ENCODE data around the gene CLEC3A.
"Not testable (repeated sequence)": the region's sequence is repeated elsewhere in the genome, so short reads cannot be mapped to it uniquely, and the experiment has no call there.

Gene CLEC3A

DNA sequence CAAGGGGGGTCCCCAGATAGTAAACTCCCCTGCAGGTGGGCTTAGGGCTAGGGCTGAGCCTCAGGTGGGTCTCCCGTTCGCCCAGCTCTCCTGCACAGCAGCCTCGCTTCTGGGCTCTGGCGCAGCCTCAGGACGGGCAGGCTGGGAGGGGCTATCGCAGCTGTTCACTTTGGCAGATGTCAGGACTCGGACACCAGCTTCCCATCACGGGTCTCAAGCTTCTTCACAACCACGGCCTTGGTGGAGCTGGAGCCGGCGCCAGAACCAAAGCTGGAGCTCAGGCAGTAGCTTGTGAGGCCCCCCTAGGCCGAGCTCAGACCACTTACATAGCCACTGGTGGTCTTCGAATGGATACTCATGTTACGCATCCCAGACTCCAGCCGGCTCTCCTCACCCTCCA, 26.0 kb downstream of the CLEC3A start:
- Histone ChIP-seq H3K9ac (ENCODE audit: insufficient read length) (no peak overlapping the region), H3K27ac (no peak overlapping the region), H3K36me3 (ENCODE audit: insufficient read depth, low read length) (no peaks in the 10 kb centered on the region), H3K4me3 (no peak overlapping the region), H3K9me3 (ENCODE audit: low read depth, low read length) (no peaks in the 10 kb centered on the region)
- no peak for TF ChIP-seq POLR2AphosphoS5 (IDR thresholded peaks at IDR 0.05; ENCODE audit: borderline replicate concordance, low read depth, low read length)
- TF ChIP-seq FOXP2 (optimal IDR thresholded peaks at IDR 0.05; ENCODE audit: control extremely low read depth, extremely low read length, insufficient read depth): no peak
- no peak for TF ChIP-seq EZH2 (IDR thresholded peaks at IDR 0.05)
- no peak for DNase-seq (ENCODE audit: low read depth, low spot score)

DNA sequence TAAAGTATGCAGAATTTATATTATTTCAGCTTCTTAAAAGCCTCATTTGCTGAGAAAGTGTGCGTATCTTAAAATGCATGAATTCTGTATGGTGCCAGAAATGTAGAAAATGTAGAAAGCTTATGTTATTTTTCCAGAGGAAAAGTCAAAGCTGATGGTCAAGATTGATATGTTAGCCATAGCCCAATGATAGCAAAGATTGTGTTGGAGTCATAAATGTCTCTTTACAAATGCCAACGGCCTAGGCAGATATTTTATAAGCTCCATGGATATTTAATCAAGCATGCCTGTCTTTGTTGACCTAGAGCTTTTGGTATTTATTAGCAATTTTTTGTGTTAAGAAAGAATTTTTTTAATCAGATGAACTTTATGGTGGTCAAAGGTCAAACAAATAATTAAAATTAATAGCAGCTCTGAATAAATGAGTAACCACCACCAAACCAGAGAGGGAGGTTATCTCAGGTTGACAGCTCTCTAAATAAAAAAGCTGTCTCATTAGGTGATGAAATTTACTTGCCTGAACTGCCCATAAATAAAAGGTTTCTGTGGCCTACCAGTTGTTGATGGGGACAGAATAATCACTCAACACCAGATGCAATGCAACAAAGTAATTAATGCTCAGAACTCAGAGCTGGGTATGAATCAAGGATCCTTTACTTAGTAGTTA, 28.5 kb downstream of the CLEC3A start:
- TF ChIP-seq POLR2AphosphoS5 (IDR thresholded peaks at IDR 0.05; ENCODE audit: borderline replicate concordance, low read depth, low read length) (no peak), FOXP2 (optimal IDR thresholded peaks at IDR 0.05; ENCODE audit: control extremely low read depth, extremely low read length, insufficient read depth) (no peak), EZH2 (IDR thresholded peaks at IDR 0.05) (no peak)
- Histone ChIP-seq H3K27ac (no peak overlapping the region), H3K36me3 (ENCODE audit: insufficient read depth, low read length) (no peaks in the 10 kb centered on the region), H3K9me3 (ENCODE audit: low read depth, low read length) (no peaks in the 10 kb centered on the region), H3K9ac (ENCODE audit: insufficient read length) (no peak overlapping the region), H3K4me3 (no peak overlapping the region)
- no peak for DNase-seq (ENCODE audit: low read depth, low spot score)

DNA sequence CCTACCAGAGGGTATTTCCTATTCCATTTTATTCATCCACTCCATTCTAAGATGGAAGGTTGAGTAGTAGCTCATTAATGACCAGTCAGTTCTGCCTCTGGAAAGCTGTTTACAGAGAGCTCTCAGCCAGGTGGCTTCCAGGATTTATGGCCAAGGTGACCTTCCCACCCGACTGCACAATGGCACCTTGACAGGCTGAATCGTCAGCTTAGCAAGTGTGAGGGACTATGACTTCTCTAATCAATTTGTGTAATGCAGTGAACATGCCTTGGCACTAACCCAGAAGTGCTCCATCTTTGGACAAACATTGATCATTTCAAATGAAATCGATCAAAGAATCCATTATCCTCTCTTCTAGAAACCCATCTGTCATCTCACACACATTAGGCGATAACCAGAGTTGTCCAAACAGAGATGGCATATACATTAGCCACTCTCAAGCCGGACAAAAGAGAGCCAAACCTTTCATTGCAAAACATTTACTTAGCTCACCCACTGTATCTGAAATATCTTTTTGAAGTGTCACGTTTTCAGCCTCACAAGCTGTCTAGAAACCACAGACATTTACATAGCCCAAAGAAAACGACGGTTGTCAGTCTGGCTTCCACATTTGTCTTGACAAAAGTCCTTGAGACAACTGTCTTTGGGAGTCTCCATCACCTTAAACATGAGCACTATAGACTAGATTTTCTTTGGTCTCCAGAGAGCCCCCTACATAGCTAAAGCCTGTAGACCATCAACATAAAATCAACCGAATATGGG, 35.6 kb downstream of the CLEC3A start:
- TF ChIP-seq FOXP2 (optimal IDR thresholded peaks at IDR 0.05; ENCODE audit: control extremely low read depth, extremely low read length, insufficient read depth): no peak
- no peak for TF ChIP-seq EZH2 (IDR thresholded peaks at IDR 0.05)
- no peak for TF ChIP-seq POLR2AphosphoS5 (IDR thresholded peaks at IDR 0.05; ENCODE audit: borderline replicate concordance, low read depth, low read length)
- no peak for DNase-seq (ENCODE audit: low read depth, low spot score)
- no peak overlapping the region for H3K27ac ChIP-seq
- H3K9ac ChIP-seq (ENCODE audit: insufficient read length): no peak overlapping the region
- no peak overlapping the region for H3K4me3 ChIP-seq
- H3K9me3 ChIP-seq (ENCODE audit: low read depth, low read length): no peaks in the 10 kb centered on the region
- H3K36me3 ChIP-seq (ENCODE audit: insufficient read depth, low read length): no peaks in the 10 kb centered on the region

DNA sequence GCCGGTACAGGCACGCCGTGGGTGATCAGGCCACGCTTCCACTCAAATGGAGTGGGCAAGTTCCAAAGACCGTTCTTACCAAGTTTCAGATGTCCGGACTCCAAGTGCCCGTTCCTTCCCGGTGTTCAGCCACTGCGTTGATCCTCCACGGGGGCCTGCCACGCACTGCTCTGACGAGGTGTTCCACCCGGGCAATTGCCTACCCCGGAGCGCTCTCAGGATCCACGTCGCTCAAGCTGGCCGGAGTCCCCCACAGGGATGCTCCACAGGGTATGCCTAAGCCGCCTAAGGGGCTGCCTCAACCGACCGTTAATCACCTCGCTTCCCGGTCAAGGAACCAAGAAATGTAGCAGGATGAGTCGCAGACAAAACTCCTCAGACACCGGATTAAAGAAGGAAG, 37.5 kb downstream of the CLEC3A start:
- H3K4me3 ChIP-seq; DNase-seq (ENCODE audit: low read depth, low spot score); H3K27ac ChIP-seq; H3K36me3 ChIP-seq (ENCODE audit: insufficient read depth, low read length); H3K9me3 ChIP-seq (ENCODE audit: low read depth, low read length); H3K9ac ChIP-seq (ENCODE audit: insufficient read length): not testable (repeated sequence)

DNA sequence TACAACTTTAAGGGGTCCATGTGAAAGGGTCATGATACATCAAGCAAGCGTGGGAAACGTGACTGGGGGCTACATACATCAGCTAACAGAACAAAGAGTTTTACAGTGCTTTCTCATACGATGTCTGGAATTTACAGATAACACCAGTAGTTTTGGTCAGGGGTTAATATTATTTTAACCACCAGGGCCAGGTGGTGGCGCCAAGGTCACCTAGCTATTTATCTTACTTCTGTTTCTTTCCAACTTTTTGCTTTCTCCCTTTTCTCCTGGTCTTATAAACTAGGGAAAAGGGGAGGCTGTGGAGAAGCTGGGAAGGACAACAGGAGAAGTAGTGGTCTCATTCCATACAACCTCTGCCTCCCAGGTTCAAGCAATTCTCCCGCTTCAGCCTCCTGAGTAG, 37.9 kb downstream of the CLEC3A start:
- Histone ChIP-seq H3K27ac (no peak overlapping the region), H3K9me3 (ENCODE audit: low read depth, low read length) (no peaks in the 10 kb centered on the region), H3K36me3 (ENCODE audit: insufficient read depth, low read length) (no peaks in the 10 kb centered on the region), H3K9ac (ENCODE audit: insufficient read length) (no peak overlapping the region), H3K4me3 (no peak overlapping the region)
- TF ChIP-seq EZH2 (IDR thresholded peaks at IDR 0.05) (no peak), FOXP2 (optimal IDR thresholded peaks at IDR 0.05; ENCODE audit: control extremely low read depth, extremely low read length, insufficient read depth) (no peak), POLR2AphosphoS5 (IDR thresholded peaks at IDR 0.05; ENCODE audit: borderline replicate concordance, low read depth, low read length) (no peak)
- DNase-seq (ENCODE audit: low read depth, low spot score): no peak

DNA sequence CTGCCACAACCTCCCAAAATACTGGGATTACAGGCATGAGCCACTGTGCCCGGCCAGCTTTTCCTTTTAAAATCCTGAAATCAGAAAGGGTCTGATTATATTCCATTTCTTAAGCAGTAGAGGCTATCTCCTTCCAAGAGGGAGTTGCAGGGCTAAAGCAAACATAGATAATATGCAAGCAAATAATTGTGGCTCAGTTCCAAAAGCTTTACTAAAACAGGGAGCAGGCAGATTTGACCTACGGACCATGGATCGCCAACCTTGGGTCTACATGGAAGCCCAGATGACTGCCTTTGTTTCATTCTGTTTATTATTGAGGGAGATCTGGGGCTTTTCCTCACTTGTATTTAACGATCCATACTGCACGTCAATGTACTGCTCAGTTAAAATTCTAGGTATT, 38.5 kb downstream of the CLEC3A start:
- H3K9me3 ChIP-seq (ENCODE audit: low read depth, low read length): no peaks in the 10 kb centered on the region
- no peak for TF ChIP-seq EZH2 (IDR thresholded peaks at IDR 0.05)
- TF ChIP-seq FOXP2 (optimal IDR thresholded peaks at IDR 0.05; ENCODE audit: control extremely low read depth, extremely low read length, insufficient read depth): no peak
- TF ChIP-seq POLR2AphosphoS5 (IDR thresholded peaks at IDR 0.05; ENCODE audit: borderline replicate concordance, low read depth, low read length): no peak
- no peaks in the 10 kb centered on the region for H3K36me3 ChIP-seq (ENCODE audit: insufficient read depth, low read length)
- H3K4me3 ChIP-seq: no peak overlapping the region
- H3K27ac ChIP-seq: no peak overlapping the region
- H3K9ac ChIP-seq (ENCODE audit: insufficient read length): no peak overlapping the region
- DNase-seq (ENCODE audit: low read depth, low spot score): no peak

DNA sequence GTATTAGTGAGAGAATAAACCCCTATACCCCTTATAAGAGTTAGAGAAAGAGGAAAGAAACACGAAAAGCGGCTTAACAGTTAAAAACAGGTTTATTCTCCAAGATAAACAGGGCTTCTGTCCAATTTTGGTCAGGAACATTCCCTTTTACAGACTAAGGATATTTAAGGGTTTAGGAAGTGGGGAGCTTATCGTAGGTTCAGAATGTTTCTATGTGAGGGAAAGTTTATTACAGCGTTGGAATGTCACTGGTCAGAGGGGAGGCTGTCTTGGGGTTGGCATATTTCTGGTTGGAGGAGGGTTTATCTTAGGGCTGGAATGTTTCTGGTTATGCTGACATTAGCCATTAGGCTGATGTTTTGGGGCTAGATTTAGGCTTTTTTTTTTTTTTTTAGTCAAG, 43.0 kb downstream of the CLEC3A start:
- no peak overlapping the region for H3K27ac ChIP-seq
- DNase-seq (ENCODE audit: low read depth, low spot score): no peak
- H3K9ac ChIP-seq (ENCODE audit: insufficient read length): no peak overlapping the region
- no peaks in the 10 kb centered on the region for H3K36me3 ChIP-seq (ENCODE audit: insufficient read depth, low read length)
- no peak overlapping the region for H3K4me3 ChIP-seq
- no peak for TF ChIP-seq POLR2AphosphoS5 (IDR thresholded peaks at IDR 0.05; ENCODE audit: borderline replicate concordance, low read depth, low read length)
- TF ChIP-seq FOXP2 (optimal IDR thresholded peaks at IDR 0.05; ENCODE audit: control extremely low read depth, extremely low read length, insufficient read depth): no peak
- TF ChIP-seq EZH2 (IDR thresholded peaks at IDR 0.05): no peak
- no peaks in the 10 kb centered on the region for H3K9me3 ChIP-seq (ENCODE audit: low read depth, low read length)

DNA sequence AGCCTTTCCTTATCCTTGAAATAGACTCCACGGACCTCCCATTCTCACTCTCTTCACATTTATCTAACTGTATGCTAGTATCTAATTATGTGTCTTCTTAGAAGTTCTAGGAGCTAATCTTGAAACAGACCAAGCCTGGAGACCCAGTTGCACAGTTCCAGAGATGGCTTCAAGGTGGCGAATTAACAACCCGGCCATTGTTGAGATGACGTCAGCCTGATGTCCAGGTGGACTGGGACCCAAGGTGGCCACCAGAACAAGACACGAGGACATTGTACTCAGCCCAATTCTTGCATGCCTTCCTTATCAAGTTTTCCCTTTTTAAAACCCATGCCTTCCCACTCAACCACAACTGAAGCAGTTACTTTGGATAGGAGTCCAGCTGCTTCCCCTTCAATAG, 47.6 kb downstream of the CLEC3A start:
- no peaks in the 10 kb centered on the region for H3K9me3 ChIP-seq (ENCODE audit: low read depth, low read length)
- TF ChIP-seq FOXP2 (optimal IDR thresholded peaks at IDR 0.05; ENCODE audit: control extremely low read depth, extremely low read length, insufficient read depth) (no peak), EZH2 (IDR thresholded peaks at IDR 0.05) (no peak), POLR2AphosphoS5 (IDR thresholded peaks at IDR 0.05; ENCODE audit: borderline replicate concordance, low read depth, low read length) (no peak)
- no peak overlapping the region for H3K27ac ChIP-seq
- no peak overlapping the region for H3K9ac ChIP-seq (ENCODE audit: insufficient read length)
- DNase-seq (ENCODE audit: low read depth, low spot score): no peak
- no peak overlapping the region for H3K4me3 ChIP-seq
- no peaks in the 10 kb centered on the region for H3K36me3 ChIP-seq (ENCODE audit: insufficient read depth, low read length)

DNA sequence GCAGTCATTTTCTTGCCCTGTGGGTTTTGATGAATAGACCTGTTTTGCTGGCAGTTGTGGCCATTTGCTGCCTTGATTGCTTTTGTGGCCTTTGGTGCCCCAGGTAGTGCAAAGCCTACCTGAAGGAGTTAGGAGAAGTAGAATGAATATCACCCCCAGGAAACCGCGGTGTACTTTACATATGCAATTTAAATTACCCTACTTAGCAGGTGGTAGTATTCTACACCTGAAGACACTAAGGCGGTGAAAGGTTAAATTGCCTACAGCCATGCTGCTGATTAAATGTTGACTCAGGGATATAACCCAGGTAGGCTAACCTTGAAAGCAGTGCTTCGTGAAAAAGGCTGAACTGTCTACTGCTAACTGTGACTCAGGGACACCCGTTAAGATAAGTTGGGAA, 49.9 kb downstream of the CLEC3A start:
- H3K4me3 ChIP-seq: no peak overlapping the region
- H3K27ac ChIP-seq: no peak overlapping the region
- no peak overlapping the region for H3K9ac ChIP-seq (ENCODE audit: insufficient read length)
- no peaks in the 10 kb centered on the region for H3K9me3 ChIP-seq (ENCODE audit: low read depth, low read length)
- TF ChIP-seq FOXP2 (optimal IDR thresholded peaks at IDR 0.05; ENCODE audit: control extremely low read depth, extremely low read length, insufficient read depth) (no peak), POLR2AphosphoS5 (IDR thresholded peaks at IDR 0.05; ENCODE audit: borderline replicate concordance, low read depth, low read length) (no peak), EZH2 (IDR thresholded peaks at IDR 0.05) (no peak)
- no peak for DNase-seq (ENCODE audit: low read depth, low spot score)
- no peaks in the 10 kb centered on the region for H3K36me3 ChIP-seq (ENCODE audit: insufficient read depth, low read length)

Data from SK-N-MC (cell line).